Type B pancreatic cell (in vitro differentiated cells): Measurements from ENCODE around the gene HIPK4. TPM values are rescaled to one million over a fixed set of nuclear protein-coding genes. Genes with fewer than 3 reads are reported as not detected.

ENCODE experiments used
- DNase-seq: peaks from one replicate; pipeline ENCODE4 v3.0.0; 2021; ENCODE audit warnings: mixed read lengths; ENCODE audit not compliant: unreplicated experiment; ENCODE audit errors: extremely low spot score
- H3K27ac Mint-ChIP-seq: 2 replicates; pipeline ENCODE4 v1.8.0; 2021; ENCODE audit warnings: mild to moderate bottlenecking, mixed read lengths
- H3K27me3 Mint-ChIP-seq: 2 replicates; pipeline ENCODE4 v1.8.0; 2021; ENCODE audit warnings: mixed read lengths
- H3K36me3 Mint-ChIP-seq: 2 replicates; pipeline ENCODE4 v1.8.0; 2021; ENCODE audit warnings: mixed read lengths
- H3K4me1 Mint-ChIP-seq: one replicate; pipeline ENCODE4 v1.8.0; 2021; ENCODE audit warnings: mixed read lengths; ENCODE audit not compliant: unreplicated experiment
- H3K4me3 Mint-ChIP-seq: 2 replicates; pipeline ENCODE4 v1.8.0; 2021; ENCODE audit warnings: mild to moderate bottlenecking, mixed read lengths
- H3K9me3 Mint-ChIP-seq: 2 replicates; pipeline ENCODE4 v1.8.0; 2021; ENCODE audit warnings: mixed read lengths
- CTCF ChIP-seq: fragments of 200-600 bp; sonication (generic); conservative IDR thresholded peaks from 2 replicates; pipeline ENCODE4 v1.5.0; 2021; ENCODE audit warnings: antibody characterized with exemption, mild to moderate bottlenecking
- total RNA-seq: library from RNA; stranded (reverse); gene quantifications from 2 replicates; pipeline ENCODE4 v1.2.1, GENCODE V29; 2021; ENCODE audit warnings: low replicate concordance

The HIPK4 gene
- total RNA-seq, 1 donor from 2014 or later, result not detected

GRCh38 chr19:40381321-40381720, 8.7 kb downstream of the HIPK4 start:
- Mint-ChIP-seq H3K9me3 (no peaks in the 10 kb centered on the region), H3K4me1 (no peaks in the 10 kb centered on the region), H3K36me3 (no peaks in the 10 kb centered on the region), H3K27ac (no peak overlapping the region), H3K27me3 (no peaks in the 10 kb centered on the region), H3K4me3 (no peak overlapping the region)
- peak; percentile 38 for TF ChIP-seq CTCF
- no peak for DNase-seq

GRCh38 chr19:40380199-40381037, 9.6 kb downstream of the HIPK4 start:
- no peaks in the 10 kb centered on the region for H3K27me3 Mint-ChIP-seq
- H3K4me3 Mint-ChIP-seq, result no peak overlapping the region
- H3K27ac Mint-ChIP-seq, result no peak overlapping the region
- no peak for TF ChIP-seq CTCF
- H3K9me3 Mint-ChIP-seq, result no peaks in the 10 kb centered on the region
- H3K36me3 Mint-ChIP-seq, result no peaks in the 10 kb centered on the region
- no peaks in the 10 kb centered on the region for H3K4me1 Mint-ChIP-seq
- DNase-seq, result no peak

GRCh38 chr19:40379446-40380198, 10.4 kb downstream of the HIPK4 start:
- Mint-ChIP-seq H3K4me3 (no peak overlapping the region), H3K27me3 (no peaks in the 10 kb centered on the region), H3K27ac (no peak overlapping the region), H3K9me3 (no peaks in the 10 kb centered on the region), H3K36me3 (peaks cover under 1% of the 10 kb centered on the region), H3K4me1 (no peaks in the 10 kb centered on the region)
- DNase-seq, result no peak
- TF ChIP-seq CTCF, result no peak

- peaks cover 5% of the 10 kb centered on the region for H3K36me3 Mint-ChIP-seq
- no peaks in the 10 kb centered on the region for H3K27me3 Mint-ChIP-seq
- no peaks in the 10 kb centered on the region for H3K9me3 Mint-ChIP-seq
- H3K4me3 Mint-ChIP-seq, result no peak overlapping the region
- H3K27ac Mint-ChIP-seq, result no peak overlapping the region
- no peak for TF ChIP-seq CTCF
- no peaks in the 10 kb centered on the region for H3K4me1 Mint-ChIP-seq
- no peak for DNase-seq
Observed at GRCh38 chr19:40378509-40378908, 11.5 kb downstream of the HIPK4 start.

- no peak overlapping the region for H3K4me3 Mint-ChIP-seq
- no peaks in the 10 kb centered on the region for H3K9me3 Mint-ChIP-seq
- no peaks in the 10 kb centered on the region for H3K4me1 Mint-ChIP-seq
- TF ChIP-seq CTCF, result no peak
- H3K27ac Mint-ChIP-seq, result no peak overlapping the region
- DNase-seq, result no peak
- peaks cover 5% of the 10 kb centered on the region for H3K36me3 Mint-ChIP-seq
- no peaks in the 10 kb centered on the region for H3K27me3 Mint-ChIP-seq
Observed at GRCh38 chr19:40377876-40378385, 12.1 kb downstream of the HIPK4 start.
